Activated B cell treated with CpG ODN at 0.5 μM for 24 hours (primary cell): Measurements from ENCODE around the gene ZC3H18. TPM values are rescaled to one million over a fixed set of nuclear protein-coding genes. Genes with fewer than 3 reads are reported as not detected.

Experiments used
- ATAC-seq: fragments of 200-7000 bp; cut with Tn5 transposase; one replicate; pipeline ENCODE4 v1.10.0; 2021; ENCODE audit warnings: low read depth, mild to moderate bottlenecking, moderate library complexity
- CTCF ChIA-PET: fragments of 350-600 bp; sonication (Branson Sonifier 250); formaldehyde crosslinking; loops from one replicate; lab custom pipeline; 2021; ENCODE audit warnings: antibody characterized with exemption; lab: Charles Lee
- POLR2A ChIA-PET: fragments of 350-600 bp; sonication (Branson Sonifier 250); formaldehyde crosslinking; loops from one replicate; lab custom pipeline; 2021; ENCODE audit warnings: antibody characterized with exemption; lab: Charles Lee
- DNase-seq: peaks from one replicate; pipeline ENCODE4 v3.0.0; 2022
- H3K27ac Mint-ChIP-seq: one replicate; pipeline ENCODE4 v1.8.0; 2020; ENCODE audit warnings: mixed read lengths
- H3K27me3 Mint-ChIP-seq: one replicate; pipeline ENCODE4 v1.8.0; 2021; ENCODE audit warnings: mixed read lengths
- H3K36me3 Mint-ChIP-seq: one replicate; pipeline ENCODE4 v1.8.0; 2021; ENCODE audit warnings: low read depth, mixed read lengths
- H3K4me1 Mint-ChIP-seq: one replicate; pipeline ENCODE4 v1.8.0; 2021; ENCODE audit warnings: mixed read lengths
- H3K4me3 Mint-ChIP-seq: one replicate; pipeline ENCODE4 v1.8.0; 2020; ENCODE audit warnings: mild to moderate bottlenecking, mixed read lengths
- H3K9me3 Mint-ChIP-seq: one replicate; pipeline ENCODE4 v1.8.0; 2020; ENCODE audit warnings: mixed read lengths
- CTCF ChIP-seq: fragments of 200-600 bp; IDR thresholded peaks from one replicate; pipeline ENCODE4 v1.8.0; 2022; ENCODE audit warnings: antibody characterized with exemption, mild to moderate bottlenecking
- intact Hi-C: fragments of 100-400 bp; cut with micrococcal nuclease; formaldehyde crosslinking; loops from one replicate; pipeline ENCODE4 v1.15.1; 2024
- total RNA-seq: library from RNA; stranded (reverse); gene quantifications from 2 replicates; pipeline ENCODE4 v1.2.3, GENCODE V29; 2022

The ZC3H18 gene
- total RNA-seq, 1 donor from 2014 or later = 74.2 TPM

GRCh38 chr16:88633684-88634140 lies 63.5 kb downstream of the ZC3H18 start:
- TF ChIP-seq CTCF = no peak
- intact Hi-C loops = loop anchor here (1.0 to 10.0 kb wide), 9 partner anchors 18 to 1249 kb away; partner anchors contain the start of genes CTU2, CYBA, FBXO31 and MVD
- CTCF ChIA-PET = interaction anchor here (1.0 to 1.7 kb wide), 5 partner anchors 10 to 104 kb away, joined by 3 to 6 read pairs (median 4); no protein-coding TSS in a partner anchor

GRCh38 chr16:88634141-88634993 lies 64.2 kb downstream of the ZC3H18 start:
- CTCF ChIA-PET = interaction anchor here (1.0 to 1.7 kb wide), 4 partner anchors 10 to 51 kb away, joined by 3 to 6 read pairs (median 4); no protein-coding TSS in a partner anchor
- Mint-ChIP-seq H3K27ac (peak overlapping the region; percentile 71), H3K9me3 (no peaks in the 10 kb centered on the region), H3K4me1 (peaks cover 52% of the 10 kb centered on the region), H3K36me3 (peaks cover 21% of the 10 kb centered on the region), H3K4me3 (peak overlapping the region; percentile 76), H3K27me3 (no peaks in the 10 kb centered on the region)
- DNase-seq (peak; percentile 71), ATAC-seq (peak; percentile 61)
- intact Hi-C loops = loop anchor here (1.0 to 10.0 kb wide), 9 partner anchors 17 to 1250 kb away; partner anchors contain the start of genes CTU2, CYBA, FBXO31 and MVD
- no peak for TF ChIP-seq CTCF
- POLR2A ChIA-PET = interaction anchor here (1.0 to 2.3 kb wide), 4 partner anchors 15 to 64 kb away, joined by 3 to 14 read pairs (median 10); partner anchors contain the start of genes MVD and ZC3H18

More at GRCh38 chr16:88633684-88634140, 63.5 kb downstream of the ZC3H18 start:
- peak overlapping the region; percentile 76 for H3K4me3 Mint-ChIP-seq
- H3K4me1 Mint-ChIP-seq = peaks cover 46% of the 10 kb centered on the region
- DNase-seq (peak; percentile 64), ATAC-seq (peak; percentile 54)
- no peaks in the 10 kb centered on the region for H3K27me3 Mint-ChIP-seq
- peak overlapping the region; percentile 71 for H3K27ac Mint-ChIP-seq
- POLR2A ChIA-PET = interaction anchor here (0.5 to 2.3 kb wide), 13 partner anchors 8 to 163 kb away, joined by 3 to 14 read pairs (median 5); partner anchors contain the start of genes CYBA, MVD and ZC3H18
- H3K36me3 Mint-ChIP-seq = peaks cover 23% of the 10 kb centered on the region
- H3K9me3 Mint-ChIP-seq = no peaks in the 10 kb centered on the region

- peak overlapping the region; percentile 50 for H3K27ac Mint-ChIP-seq
- DNase-seq = no peak
- no peak for TF ChIP-seq CTCF
- ChIA-PET POLR2A (interaction anchor here (5.7 kb wide), 1 partner anchor 14 kb away, joined by 102 read pairs; the partner anchor contains the start of gene CYBA), CTCF (interaction anchor here (1.0 kb wide), 1 partner anchor 50 kb away, joined by 4 read pairs; no protein-coding TSS in a partner anchor)
- H3K9me3 Mint-ChIP-seq = no peaks in the 10 kb centered on the region
- no peaks in the 10 kb centered on the region for H3K27me3 Mint-ChIP-seq
- intact Hi-C loops = loop anchor here (1.0 to 10.0 kb wide), 9 partner anchors 16 to 1250 kb away; partner anchors contain the start of genes CTU2, CYBA, FBXO31 and MVD
- peak overlapping the region; percentile 76 for H3K4me3 Mint-ChIP-seq
- peaks cover 58% of the 10 kb centered on the region for H3K4me1 Mint-ChIP-seq
- no peak for ATAC-seq
- H3K36me3 Mint-ChIP-seq = peaks cover 16% of the 10 kb centered on the region
Measured at GRCh38 chr16:88634994-88635670, 64.9 kb downstream of the ZC3H18 start.

- intact Hi-C loops = loop anchor here (1.0 to 10.0 kb wide), 4 partner anchors 51 to 1251 kb away; partner anchors contain the start of genes FBXO31, PIEZO1, SNAI3 and ZNF778
- DNase-seq = no peak
- Mint-ChIP-seq H3K4me3 (peak overlapping the region; percentile 50), H3K4me1 (peaks cover 64% of the 10 kb centered on the region), H3K27ac (peak overlapping the region; percentile 81), H3K36me3 (peaks cover 12% of the 10 kb centered on the region), H3K27me3 (no peaks in the 10 kb centered on the region), H3K9me3 (no peaks in the 10 kb centered on the region)
- CTCF ChIA-PET = interaction anchor here (1.0 kb wide), 1 partner anchor 49 kb away, joined by 4 read pairs; no protein-coding TSS in a partner anchor
- POLR2A ChIA-PET = interaction anchor here (1.9 to 5.7 kb wide), 2 partner anchors 14 to 46 kb away, joined by 7 to 102 read pairs; partner anchors contain the start of gene CYBA
- no peak for ATAC-seq
- TF ChIP-seq CTCF = no peak
Measured at GRCh38 chr16:88635671-88636319, 65.6 kb downstream of the ZC3H18 start.
